A549 treated with DMSO at 1 μM for 4 hours (cell line): Measurements from ENCODE around the gene INHBB. TPM values are rescaled to one million over a fixed set of nuclear protein-coding genes. Genes with fewer than 3 reads are reported as not detected.

Experiments used
- total RNA-seq: library from RNA; stranded (reverse); fragments of 200-300 nt; extraction: Qiagen RNA extraction; gene quantifications from 5 replicates; pipeline ENCODE4 v1.2.3, GENCODE V29; 2022; ENCODE audit warnings: low read depth

INHBB gene
- total RNA-seq: 13.4 to 20.3 TPM (median 16.0 TPM) in 5 replicates

GRCh38 chr2:120346026-120346666 lies at the start of gene INHBB:
Gene INHBB, plus strand, starts transcription at chr2:120346136. Its CDS starts 53 bp downstream, at chr2:120346189.

Other genes with a start within 250 kb of the INHBB start
- gene TMEM185B, start 122.7 kb upstream of the INHBB start, total RNA-seq: 45.1 to 56.2 TPM (median 52.0 TPM) in 5 replicates
- 67.0 to 84.0 TPM (median 74.6 TPM) in 5 replicates for gene RALB, start 93.3 kb upstream of the INHBB start, total RNA-seq